ENCODE results near the gene HNRNPL. TPM values are rescaled to one million over a fixed set of nuclear protein-coding genes. Genes with fewer than 3 reads are reported as not detected.

HNRNPL gene
- total and polyA plus RNA-seq, 2 donors = 198 to 269 TPM

Other genes with a start within 250 kb of the HNRNPL start
- 24.6 TPM for gene MAP4K1, start 232.0 kb downstream of the HNRNPL start, total RNA-seq
- gene MAP4K1, start 232.0 kb downstream of the HNRNPL start, polyA plus RNA-seq = 82.9 TPM
- 317 TPM for gene EIF3K, start 230.8 kb downstream of the HNRNPL start, total RNA-seq
- gene EIF3K, start 230.8 kb downstream of the HNRNPL start, polyA plus RNA-seq = 268 TPM
- gene ACTN4, start 202.3 kb downstream of the HNRNPL start, total RNA-seq = 23.8 TPM
- gene ACTN4, start 202.3 kb downstream of the HNRNPL start, polyA plus RNA-seq = 124 TPM
- 1.6 TPM for gene CAPN12, start 105.5 kb downstream of the HNRNPL start, total RNA-seq
- gene CAPN12, start 105.5 kb downstream of the HNRNPL start, polyA plus RNA-seq = 6.5 TPM
- gene LGALS7, start 76.5 kb downstream of the HNRNPL start, total RNA-seq = 7.0 TPM
- 129 TPM for gene LGALS7, start 76.5 kb downstream of the HNRNPL start, polyA plus RNA-seq
- 14.7 TPM for gene LGALS7B, start 60.8 kb downstream of the HNRNPL start, total RNA-seq
- 234 TPM for gene LGALS7B, start 60.8 kb downstream of the HNRNPL start, polyA plus RNA-seq
- 1.1 TPM for gene LGALS4, start 37.0 kb downstream of the HNRNPL start, total RNA-seq
- gene LGALS4, start 37.0 kb downstream of the HNRNPL start, polyA plus RNA-seq = 6.8 TPM
- 37.4 TPM for gene ECH1, start 18.2 kb downstream of the HNRNPL start, total RNA-seq
- gene ECH1, start 18.2 kb downstream of the HNRNPL start, polyA plus RNA-seq = 178 TPM
- 26.9 TPM for gene RINL, start 28.3 kb upstream of the HNRNPL start, total RNA-seq
- gene RINL, start 28.3 kb upstream of the HNRNPL start, polyA plus RNA-seq = 38.2 TPM
- 26.8 TPM for gene SIRT2, start 49.6 kb upstream of the HNRNPL start, total RNA-seq
- 38.3 TPM for gene SIRT2, start 49.6 kb upstream of the HNRNPL start, polyA plus RNA-seq
- gene NFKBIB, start 50.0 kb upstream of the HNRNPL start, total RNA-seq = 12.6 TPM
- 23.6 TPM for gene NFKBIB, start 50.0 kb upstream of the HNRNPL start, polyA plus RNA-seq
- gene CCER2, start 62.2 kb upstream of the HNRNPL start, total RNA-seq = 0.28 TPM
- gene CCER2, start 62.2 kb upstream of the HNRNPL start, polyA plus RNA-seq = 2.1 TPM
- 15.0 TPM for gene SARS2, start 80.8 kb upstream of the HNRNPL start, total RNA-seq
- gene SARS2, start 80.8 kb upstream of the HNRNPL start, polyA plus RNA-seq = 30.9 TPM
- gene MRPS12, start 81.0 kb upstream of the HNRNPL start, total RNA-seq = 32.1 TPM
- gene MRPS12, start 81.0 kb upstream of the HNRNPL start, polyA plus RNA-seq = 26.2 TPM
- 3.8 TPM for gene FBXO17, start 125.8 kb upstream of the HNRNPL start, total RNA-seq
- 4.0 TPM for gene FBXO17, start 125.8 kb upstream of the HNRNPL start, polyA plus RNA-seq
- gene FBXO27, start 182.6 kb upstream of the HNRNPL start, total RNA-seq = 2.6 TPM
- 9.0 TPM for gene FBXO27, start 182.6 kb upstream of the HNRNPL start, polyA plus RNA-seq
- gene ACP7, start 234.4 kb upstream of the HNRNPL start, total RNA-seq = under 0.01 TPM
- gene ACP7, start 234.4 kb upstream of the HNRNPL start, polyA plus RNA-seq = 0.11 TPM

All from thymus (tissue), 2 donors.